HG03457 (cell line): ENCODE data around the gene ANKRD11.

Experiments used
- ATAC-seq: cut with Tn5 transposase; IDR thresholded peaks from one replicate; pipeline ENCODE4 v1.9.1; 2021; ENCODE audit warnings: moderate number of reproducible peaks; ENCODE audit not compliant: unreplicated experiment

ANKRD11 gene

DNA sequence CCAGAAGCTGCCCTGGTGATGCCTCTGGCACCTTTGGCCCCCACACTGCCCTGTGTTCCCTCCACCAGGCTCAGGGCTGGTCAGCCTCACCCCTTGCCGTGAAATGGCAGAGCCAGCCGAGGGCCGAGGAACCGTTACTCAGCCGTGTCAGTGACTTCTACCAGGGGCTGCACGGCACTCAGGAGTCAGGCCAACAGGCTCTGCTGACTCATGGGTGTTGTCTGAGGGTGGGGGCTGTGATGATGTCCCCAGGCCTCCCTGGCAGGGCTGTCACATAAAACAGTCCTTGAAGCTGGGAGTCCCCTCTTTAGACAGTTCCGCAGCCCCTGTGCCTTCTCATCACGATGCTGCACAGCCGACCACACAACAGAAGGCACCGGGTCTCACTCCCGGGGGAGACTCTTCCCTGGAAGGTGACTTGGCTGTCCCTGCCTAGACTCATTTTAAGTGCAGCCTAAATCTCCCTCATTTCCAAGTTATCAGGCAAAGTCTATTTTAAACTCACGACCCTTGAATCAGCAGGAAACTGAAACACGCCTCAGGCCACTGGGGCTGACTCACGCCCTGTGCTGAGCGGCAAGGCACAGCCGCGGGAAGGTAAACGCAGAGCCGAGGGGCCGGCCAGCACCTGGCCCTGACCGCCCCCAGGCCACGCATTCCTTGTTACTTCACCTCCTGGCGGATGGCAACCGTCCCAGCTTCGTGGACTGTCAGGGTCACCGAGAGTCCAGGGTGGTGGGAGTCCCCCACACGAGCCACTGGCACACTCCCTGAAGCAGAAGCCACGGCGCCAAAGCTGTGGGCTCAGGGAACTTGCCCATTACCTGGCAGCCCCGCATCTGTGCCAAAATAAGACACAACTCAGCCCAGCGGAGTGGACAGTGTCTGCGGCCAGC, 170.2 kb downstream of the ANKRD11 start:
- no peak for ATAC-seq

DNA sequence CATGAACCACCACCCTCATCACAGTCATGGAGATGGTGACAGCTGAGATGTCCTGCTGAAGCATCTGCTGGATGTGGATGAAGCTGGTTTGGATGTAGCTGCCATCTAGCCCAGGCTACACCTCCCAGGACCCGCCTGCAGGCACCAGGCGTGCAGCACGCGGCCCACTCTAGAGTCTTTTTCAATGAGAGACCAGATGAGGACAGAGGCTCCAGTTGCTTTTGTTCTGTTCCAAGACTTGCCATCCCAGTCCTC, 170.8 kb downstream of the ANKRD11 start:
- no peak for ATAC-seq

DNA sequence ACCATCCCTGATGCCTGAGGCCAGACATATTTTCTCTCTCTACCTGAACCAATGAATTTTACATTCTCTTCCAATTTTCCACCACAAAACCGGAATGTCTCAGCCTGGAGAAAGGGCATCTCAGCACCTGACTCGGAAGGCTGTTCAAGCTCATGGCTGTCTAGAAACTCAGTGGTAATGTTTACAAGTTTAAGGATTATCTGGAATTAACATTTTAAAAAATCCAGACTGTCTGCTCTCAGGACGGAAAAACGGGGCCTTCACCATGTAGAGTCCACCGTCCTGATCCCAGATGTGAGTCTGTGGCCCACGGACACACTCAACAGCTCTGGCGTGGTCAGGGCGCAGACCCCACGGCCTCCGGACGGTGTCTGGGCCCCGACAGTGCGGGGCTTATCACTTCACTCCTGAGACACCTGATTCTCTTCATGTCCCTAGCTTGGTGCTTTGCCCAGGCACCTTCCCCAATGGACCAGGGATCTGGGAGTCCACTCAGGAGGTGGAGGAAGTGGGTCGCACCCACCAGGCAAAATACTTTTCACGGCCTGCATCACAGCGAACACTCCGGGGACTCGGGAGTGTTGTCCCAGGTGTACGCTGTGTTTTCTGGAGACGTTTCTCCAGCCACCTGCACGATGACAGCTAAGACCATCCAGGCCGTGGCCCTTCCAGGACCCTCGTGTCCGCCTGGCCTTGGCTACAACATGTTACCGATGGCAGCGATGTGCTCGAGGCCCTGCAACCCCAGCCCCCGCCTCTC, 171.3 kb downstream of the ANKRD11 start:
- ATAC-seq: no peak

DNA sequence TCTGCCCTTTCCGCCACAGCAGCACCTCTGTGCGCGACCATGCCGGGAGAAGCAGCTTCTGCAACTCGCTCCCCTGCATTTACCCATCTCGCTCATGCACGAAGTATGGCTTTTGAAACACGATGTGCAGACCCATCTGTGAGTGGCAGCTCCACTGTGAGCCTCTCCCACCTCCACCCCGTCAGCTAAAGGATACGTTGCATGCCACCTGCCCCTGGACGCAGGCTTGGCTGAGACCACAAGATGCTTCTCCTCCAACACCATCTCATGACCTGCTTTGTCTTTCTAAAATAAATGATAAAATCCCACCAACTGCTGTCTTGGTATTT, 172.0 kb downstream of the ANKRD11 start:
- no peak for ATAC-seq

DNA sequence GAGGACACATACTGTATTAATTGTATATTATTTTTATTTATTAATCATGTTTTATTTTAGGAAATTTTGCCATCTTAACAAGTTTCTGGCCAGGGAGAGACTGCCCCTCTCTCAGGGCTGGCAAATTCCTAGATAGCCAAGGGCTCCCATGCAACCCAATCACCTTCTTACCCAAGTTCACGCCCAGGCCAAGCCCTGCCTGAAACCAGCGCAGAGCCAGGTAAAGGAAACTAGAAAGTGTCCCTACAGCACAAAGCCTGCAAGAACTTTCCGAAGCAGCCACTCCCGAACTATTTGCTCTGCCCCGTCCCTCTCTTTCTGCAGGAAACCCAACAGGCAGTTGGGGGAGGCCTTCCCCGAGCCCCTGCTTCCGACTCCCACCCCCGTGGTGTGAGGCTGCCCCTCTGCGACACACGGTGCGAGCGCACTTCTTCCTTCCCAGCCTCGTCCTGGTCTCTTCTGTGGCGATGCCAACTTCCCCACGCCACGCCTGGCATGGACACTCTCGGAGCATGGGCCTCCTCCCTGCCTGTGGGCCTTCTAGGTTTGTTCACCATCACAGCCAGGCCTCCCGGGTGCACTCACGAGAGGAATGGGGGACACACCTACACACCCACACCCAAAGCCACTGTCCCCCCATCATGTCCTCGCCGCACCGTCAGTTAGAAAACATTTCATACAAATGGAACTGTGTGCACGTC, 172.5 kb downstream of the ANKRD11 start:
- no peak for ATAC-seq

DNA sequence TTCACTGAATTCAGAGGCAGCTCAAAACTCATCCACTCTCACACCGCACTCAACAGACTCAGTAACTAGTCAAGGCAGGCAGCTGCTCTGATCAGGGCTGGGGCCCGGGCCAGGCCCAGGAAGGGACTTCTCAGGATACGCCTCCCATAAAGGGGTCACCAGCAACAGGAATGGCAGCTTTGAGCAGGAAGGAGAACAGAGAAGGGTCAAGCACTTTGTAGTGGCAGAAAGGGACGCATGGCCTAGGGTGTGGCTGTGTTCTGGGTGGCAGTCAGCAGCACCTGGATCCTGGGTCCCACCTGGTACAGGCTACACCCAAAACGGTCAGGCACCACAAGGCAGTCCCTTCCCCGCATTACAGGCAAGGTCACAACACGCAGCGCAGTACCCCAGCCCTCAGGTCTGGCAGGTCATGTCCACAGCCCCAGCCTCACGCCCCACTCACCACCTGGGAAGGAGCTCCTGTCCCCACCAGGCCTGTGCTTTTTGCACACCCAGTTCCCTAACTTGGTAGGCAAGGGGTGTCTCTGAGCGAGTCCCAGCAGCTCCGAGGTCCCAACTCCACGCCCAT, 173.2 kb downstream of the ANKRD11 start:
- ATAC-seq: no peak

DNA sequence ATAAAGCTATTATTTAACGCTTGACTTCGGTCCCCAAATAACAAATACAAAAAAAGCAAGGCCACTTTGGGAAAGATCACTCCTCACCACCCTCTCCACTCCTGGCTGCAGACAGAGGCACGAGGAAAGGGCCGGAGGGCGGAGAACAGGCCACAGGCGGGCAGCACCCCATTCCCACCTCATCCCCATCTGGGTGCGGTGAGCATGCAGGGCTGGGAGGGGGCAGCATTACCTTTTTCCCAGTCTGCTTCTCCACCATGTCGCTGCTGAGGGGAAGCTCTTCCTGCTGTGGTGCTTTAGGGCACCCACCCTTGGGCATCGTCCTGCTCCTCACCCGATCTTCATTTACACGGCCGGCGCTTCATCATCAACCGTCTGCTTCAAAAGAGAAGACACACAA, 173.7 kb downstream of the ANKRD11 start:
- no peak for ATAC-seq

DNA sequence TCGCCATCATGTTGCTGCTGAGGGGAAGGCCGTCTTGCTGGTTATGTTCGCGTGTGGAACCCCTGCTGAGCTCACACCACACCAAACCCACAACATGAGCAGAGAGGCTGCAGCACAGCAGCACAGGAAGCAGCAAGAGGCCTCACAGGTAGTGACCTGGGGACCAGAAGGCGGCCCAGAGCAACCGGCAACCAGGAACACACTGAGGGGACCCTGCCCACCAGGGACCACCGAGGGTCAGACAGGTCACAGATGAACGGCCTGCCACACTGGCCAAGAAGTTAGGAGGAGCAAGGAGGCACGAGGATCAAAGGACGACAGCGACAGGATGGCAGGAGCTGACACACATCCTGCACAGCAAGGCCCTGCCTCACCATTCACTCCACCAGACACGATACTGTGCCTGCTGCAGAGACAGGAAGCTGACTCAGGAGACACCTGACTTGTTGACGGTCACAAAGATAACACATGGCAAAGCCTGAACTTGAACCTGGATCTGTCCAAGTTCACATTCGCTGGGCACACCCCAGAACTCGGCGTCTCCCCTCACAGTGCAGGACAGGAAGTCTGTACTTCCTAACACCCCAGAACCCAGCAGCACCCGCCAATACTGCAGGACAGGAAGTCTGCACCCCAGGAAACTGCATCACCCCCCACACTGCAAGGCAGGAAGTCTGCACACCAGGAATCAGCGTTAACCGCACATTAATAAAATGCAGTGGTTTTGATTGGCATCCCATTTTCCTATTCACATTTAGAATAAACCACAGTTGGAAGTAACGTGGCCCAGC, 174.4 kb downstream of the ANKRD11 start:
- ATAC-seq: no peak

DNA sequence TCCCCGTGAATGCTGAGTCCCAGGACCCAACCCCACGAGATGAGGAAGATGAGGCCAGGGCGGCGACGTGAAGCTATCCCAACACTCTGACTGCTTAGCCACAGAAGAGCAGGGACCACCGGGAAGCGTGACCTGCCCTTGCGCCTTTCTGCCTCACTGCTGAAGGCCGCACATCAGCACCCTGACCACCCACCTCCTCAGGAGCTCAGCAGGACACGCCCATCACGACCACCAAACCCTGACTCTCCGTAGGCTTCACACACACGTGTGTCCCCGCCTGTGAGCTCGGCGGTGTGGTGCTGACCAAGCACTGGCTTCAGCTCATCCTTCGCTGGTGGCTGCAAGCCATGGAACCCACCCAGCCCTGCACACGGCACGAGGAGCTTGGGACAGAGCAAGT, 175.1 kb downstream of the ANKRD11 start:
- no peak for ATAC-seq

DNA sequence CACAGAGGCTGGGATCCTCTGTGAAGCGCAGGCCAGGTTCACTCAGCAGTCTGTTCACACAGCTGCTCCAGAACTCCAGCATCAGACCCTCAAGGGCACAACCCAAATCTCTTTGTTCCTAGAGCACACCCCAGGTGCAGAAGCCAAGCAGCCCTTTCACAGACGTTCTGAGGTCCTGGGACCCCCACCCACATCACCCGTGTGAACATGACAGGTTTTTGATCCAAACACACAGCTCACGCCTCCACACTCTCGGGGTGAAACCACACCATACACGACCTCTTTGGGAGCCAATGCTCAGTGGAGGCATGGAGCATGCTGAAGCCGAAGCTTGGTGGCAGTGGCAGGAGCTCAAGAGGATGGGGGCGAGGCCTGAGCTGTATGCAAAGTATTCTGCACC, 175.5 kb downstream of the ANKRD11 start:
- no peak for ATAC-seq

DNA sequence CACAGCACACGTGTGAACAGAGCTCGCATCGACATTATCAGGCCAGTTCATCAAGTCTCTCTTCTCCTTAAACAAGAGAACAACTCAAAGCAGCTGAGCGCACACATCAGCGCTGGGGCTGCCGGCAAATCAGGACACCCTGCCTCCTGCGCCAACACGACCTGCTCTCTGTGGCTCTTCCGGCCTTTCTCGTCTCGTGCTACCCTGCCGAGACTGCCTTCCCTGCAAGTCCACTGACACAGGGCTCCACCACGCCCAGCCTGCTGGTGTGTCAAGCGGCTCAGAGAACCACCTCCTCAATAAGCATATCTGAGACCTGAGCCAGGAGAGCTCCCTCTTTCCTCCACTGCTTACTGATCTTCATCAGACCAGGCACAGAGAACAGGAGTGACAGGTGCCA, 176.0 kb downstream of the ANKRD11 start:
- no peak for ATAC-seq

DNA sequence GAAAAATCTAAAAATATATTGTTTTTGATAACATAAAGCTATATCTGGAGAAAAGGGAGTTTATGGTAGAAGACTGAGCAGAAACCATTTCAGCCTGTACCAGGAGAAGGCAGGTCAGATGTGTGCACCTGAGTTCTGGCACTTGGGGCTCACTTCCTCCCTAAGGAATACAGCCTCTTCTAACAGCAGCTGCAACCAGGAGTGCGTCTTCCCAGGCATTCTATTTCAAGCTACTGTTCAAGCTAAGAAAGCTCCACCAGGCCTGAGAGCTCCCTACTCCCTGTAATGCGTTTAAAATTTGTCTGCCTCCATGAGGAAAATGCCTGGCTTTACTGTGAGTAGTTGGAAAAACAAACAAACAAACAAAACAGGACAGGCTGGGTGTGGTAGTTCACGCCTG, 176.8 kb downstream of the ANKRD11 start:
- no peak for ATAC-seq

DNA sequence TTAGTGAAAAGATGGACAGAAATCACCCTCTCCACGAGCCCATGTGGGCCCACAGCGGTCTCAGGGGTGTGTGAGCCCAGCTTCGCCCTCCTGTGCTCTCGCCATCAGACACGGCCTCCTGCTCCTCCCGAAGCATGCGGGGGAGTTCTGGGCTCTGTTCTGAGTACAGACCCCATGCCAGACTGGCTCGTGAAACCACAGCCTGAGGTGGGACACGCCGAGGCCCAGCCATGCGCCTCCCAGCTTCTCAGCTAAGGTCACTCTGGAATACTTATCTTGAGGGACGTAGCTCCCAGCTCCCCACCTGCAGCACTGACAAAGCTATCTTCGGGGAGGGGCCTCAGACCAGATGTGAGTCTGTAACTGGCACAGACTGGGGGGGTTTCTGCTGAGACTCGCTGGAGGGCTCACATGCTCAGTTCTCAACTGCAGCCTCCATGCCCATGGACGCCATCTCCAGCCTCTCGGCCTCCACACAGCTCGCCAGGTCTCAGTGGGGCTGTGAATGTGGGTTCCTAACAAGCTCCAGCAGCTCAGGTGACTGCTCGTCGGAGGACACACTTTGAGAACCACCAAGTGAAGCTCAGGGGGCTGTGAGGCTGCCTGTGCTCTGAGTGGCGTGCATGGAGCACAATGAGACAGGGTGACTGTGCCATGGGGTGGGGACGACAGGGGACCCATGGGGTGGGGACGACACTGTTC, 177.6 kb downstream of the ANKRD11 start:
- no peak for ATAC-seq

DNA sequence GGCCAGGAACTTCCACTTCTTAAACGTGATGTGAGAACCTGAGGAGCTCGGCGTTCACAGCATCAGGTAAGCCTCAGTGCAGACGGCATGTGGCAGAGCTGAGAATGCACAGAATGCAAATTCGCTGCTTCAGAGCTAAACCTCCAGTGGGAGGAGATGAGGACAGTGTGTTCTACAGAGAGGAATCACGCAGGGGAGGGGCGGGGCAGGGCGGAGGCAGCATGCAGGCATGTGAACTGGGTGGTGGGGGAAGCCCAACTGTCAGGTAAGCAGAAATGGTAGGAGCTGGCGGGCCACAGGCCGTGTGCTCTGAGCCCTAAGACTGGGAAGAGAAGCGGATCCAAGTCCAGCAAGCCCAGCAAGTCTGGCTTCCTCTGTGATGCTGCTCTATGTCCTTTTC, 178.2 kb downstream of the ANKRD11 start:
- no peak for ATAC-seq

DNA sequence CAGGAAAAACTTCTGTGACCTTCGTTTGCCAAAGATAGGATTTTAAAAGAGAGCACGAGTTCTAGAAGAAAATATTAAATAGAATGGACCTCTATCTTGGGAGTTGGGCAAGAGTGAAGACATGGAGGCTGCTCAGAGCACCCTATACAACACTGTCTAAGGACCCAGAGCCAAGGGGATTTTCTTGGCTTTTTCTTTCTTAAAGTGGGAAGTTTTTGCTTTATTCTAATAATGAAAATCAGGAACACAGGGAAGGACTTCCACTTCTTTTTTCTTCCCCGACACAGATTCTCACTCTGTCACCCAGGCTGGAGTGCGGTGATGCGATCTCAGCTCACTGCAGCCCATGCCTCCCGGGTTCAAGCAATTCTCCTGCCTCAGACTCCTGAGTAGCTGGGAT, 178.7 kb downstream of the ANKRD11 start:
- ATAC-seq: no peak

DNA sequence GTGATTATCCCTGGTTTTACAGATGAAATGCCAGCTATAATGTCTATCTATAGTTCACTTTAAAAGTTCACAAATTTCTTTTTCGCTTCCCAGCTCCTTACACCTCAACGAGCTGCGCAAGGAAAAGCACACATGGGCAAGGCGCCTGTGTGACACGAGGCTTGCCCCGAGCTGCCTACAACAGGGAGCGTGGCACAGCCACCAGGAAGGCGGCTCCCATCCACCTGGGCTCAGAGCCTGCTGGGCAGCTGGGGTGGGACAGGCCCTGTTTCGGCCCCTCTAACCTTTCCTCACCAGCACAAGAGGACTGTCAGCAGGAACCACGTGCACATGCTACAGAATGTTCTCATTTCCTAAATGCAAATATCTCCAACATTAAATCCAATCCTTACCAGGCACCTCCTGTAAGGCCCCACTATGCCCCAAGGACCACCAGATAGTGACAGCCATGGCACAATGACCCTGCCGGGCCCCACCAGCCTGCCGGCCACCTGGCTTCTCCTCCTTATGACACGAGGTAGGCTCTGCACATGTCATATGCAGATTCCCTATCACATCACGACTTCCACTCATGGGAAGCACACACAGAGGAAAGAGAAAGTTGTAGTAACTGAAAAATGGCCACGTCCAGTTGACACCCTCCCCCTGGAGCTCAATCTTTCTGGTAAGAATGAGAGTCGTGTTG, 180.8 kb downstream of the ANKRD11 start:
- no peak for ATAC-seq

DNA sequence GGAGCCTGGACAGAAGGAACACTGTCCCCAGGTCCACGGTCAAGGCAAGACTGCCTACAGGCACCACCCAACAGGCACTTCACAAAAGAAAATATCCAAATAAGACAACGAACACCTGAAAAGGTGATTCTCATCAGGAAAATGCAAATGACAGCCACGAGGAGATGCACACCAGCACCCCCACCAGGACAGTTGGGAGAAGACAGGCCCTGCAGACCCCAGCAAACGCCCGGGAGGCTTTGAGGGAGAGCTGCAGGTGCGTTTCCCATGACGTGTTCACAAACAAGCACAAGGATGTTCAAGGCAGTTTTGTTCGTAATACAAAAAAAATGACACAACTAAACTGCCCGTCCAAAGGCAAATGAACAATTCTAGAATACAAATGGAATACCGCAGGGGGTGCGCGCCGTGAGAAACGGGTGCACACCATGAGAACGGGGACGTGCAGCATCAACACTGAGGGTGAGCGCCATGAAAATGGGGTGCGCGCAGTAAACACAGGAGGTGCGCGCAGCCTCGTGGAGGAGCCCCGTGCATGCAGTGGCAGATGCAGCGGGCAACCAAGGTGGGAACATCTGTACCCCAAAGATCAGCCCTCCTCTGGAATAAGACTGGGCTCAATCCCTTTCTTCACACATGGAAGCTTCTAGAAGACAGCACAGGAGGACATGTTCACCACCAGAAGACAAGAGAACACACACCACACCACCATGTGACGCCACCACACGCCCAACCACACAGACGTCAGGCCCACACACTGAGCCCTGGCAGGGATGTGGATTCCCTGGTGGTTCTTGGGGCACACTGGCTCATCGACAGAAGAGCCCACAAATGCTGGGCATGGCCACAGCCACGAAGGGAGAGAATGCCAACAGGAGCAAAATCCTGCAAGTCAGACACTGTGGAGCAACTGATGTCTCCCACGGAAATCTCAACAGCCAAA, 181.7 kb downstream of the ANKRD11 start:
- no peak for ATAC-seq

DNA sequence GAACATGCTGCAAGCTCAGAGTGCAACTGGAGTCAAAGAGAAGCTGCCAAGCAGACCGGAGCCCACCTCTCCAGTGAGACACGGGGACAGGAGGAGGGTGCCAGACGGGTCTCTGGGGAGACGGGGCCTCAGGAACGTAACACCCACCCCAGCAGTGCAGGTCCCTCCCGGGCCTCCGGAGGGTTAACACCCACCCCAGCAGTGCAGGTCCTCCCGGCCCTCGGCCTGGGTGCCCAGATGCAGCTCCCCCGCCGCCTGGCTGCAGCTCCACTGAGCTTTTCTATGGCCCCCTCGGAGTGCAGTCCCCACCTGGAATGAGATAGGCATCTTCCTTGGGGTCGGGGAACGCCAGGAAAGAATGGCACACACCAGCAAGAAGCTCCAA, 182.9 kb downstream of the ANKRD11 start:
- no peak for ATAC-seq
